Body of pancreas (tissue), 4 donors: ENCODE measurements around the gene AGTRAP. TPM values are rescaled to one million over a fixed set of nuclear protein-coding genes. Genes with fewer than 3 reads are reported as not detected.

ENCODE experiments used
- ATAC-seq: fragments of 150-250 bp; one replicate; pipeline ENCODE4 v1.9.1; 2016
- DNase-seq, 4 donors: peaks; one replicate each; pipeline ENCODE4 v3.0.0-alpha.2; 2019
- H3K27ac ChIP-seq, 4 donors: fragments of 200-600 bp; sonication (generic); 1 replicate in 3 of 4; 2 replicates in 1 of 4; pipeline versions ENCODE4 v1.5.1 to v1.6.1; 2016 to 2019; ENCODE audit warnings: mild to moderate bottlenecking in 1 of 4, mixed read lengths in 1 of 4, moderate library complexity in 1 of 4
- H3K27me3 ChIP-seq, 2 donors: fragments of 200-600 bp; sonication (generic); one replicate each; pipeline ENCODE4 v1.6.0; 2016; ENCODE audit warnings: mild to moderate bottlenecking in 1 of 2
- H3K36me3 ChIP-seq, 2 donors: fragments of 200-600 bp; sonication (generic); replicated peaks in 1 of 2; 2 replicates each; pipeline ENCODE4 v1.5.1; 2016; ENCODE audit warnings: low read depth in 2 of 2; ENCODE audit not compliant: insufficient read depth in 1 of 2
- H3K4me1 ChIP-seq: fragments of 200-600 bp; sonication (generic); one replicate; pipeline ENCODE4 v1.6.0; 2016
- H3K4me3 ChIP-seq, 2 donors: fragments of 200-600 bp; sonication (generic); 1 replicate in 1 of 2; 2 replicates in 1 of 2; pipeline ENCODE4 v1.5.1; 2016 to 2019
- H3K9me3 ChIP-seq, 3 donors: fragments of 200-600 bp; sonication (generic); 1 replicate in 2 of 3; 2 replicates in 1 of 3; pipeline ENCODE4 v1.5.1; 2016
- CTCF ChIP-seq, 7 experiments: fragments of 450-650 bp in 4 of 7; fragments of 200-600 bp in 3 of 7; sonication (generic) in 3 of 7; IDR thresholded peaks; one replicate each; pipeline ENCODE4 v1.5.1; 2016 to 2019; ENCODE audit warnings: antibody characterized with exemption in 7 of 7
- POLR2A ChIP-seq, 3 donors: fragments of 450-650 bp; IDR thresholded peaks; one replicate each; pipeline ENCODE4 v1.6.1; 2016; ENCODE audit warnings: antibody characterized with exemption in 3 of 3, mild to moderate bottlenecking in 2 of 3
- WGBS, 2 donors: methylation state at CpG; one replicate each; pipeline ENCODE4 v1.1.5; 2017; 5-methylcytosine and 5-hydroxymethylcytosine counted together
- intact Hi-C: fragments of 100-400 bp; cut with DNase I; formaldehyde crosslinking; loops from one replicate; pipeline ENCODE4 v1.15.1; 2023
- total RNA-seq, 2 donors: library from RNA; depleted of rRNA; stranded (reverse); fragments of >200 nt; gene quantifications; one replicate each; pipeline ENCODE4 v1.1.0, GENCODE V29; 2016

Gene AGTRAP
- total RNA-seq, 2 donors from 2014 or later = 16.8 to 24.6 TPM

GRCh38 chr1:11764519-11764918 lies 28.6 kb downstream of the AGTRAP start:
- Histone ChIP-seq H3K4me1 (peaks cover 12% of the 10 kb centered on the region), H3K9me3 (no peaks in the 10 kb centered on the region), H3K36me3 (no peaks in the 10 kb centered on the region), H3K4me3 (no peak overlapping the region), H3K27ac (no peak overlapping the region), H3K27me3 (peaks cover 0 to 8% of the 10 kb centered on the region in 2 donors)
- no peak for TF ChIP-seq CTCF (IDR thresholded peaks at IDR 0.05)
- TF ChIP-seq POLR2A (IDR thresholded peaks at IDR 0.05) = no peak
- no peak for ATAC-seq
- no peak for DNase-seq
- intact Hi-C loops = no loop called here
- WGBS, 2 donors = 91 to 92% methylated on average over 4 to 7 of the region's 7 CpGs

GRCh38 chr1:11765661-11766428 lies 29.9 kb downstream of the AGTRAP start:
- no peak for TF ChIP-seq CTCF (IDR thresholded peaks at IDR 0.05)
- no peak for TF ChIP-seq POLR2A (IDR thresholded peaks at IDR 0.05)
- ATAC-seq (no peak), DNase-seq (no peak)

GRCh38 chr1:11766429-11766776 lies 30.5 kb downstream of the AGTRAP start:
- intact Hi-C loops = no loop called here
- Histone ChIP-seq H3K9me3 (no peaks in the 10 kb centered on the region), H3K27ac (no peak overlapping the region), H3K27me3 (peaks cover 0 to 8% of the 10 kb centered on the region in 2 donors), H3K4me3 (no peak overlapping the region), H3K36me3 (no peaks in the 10 kb centered on the region), H3K4me1 (peaks cover 12% of the 10 kb centered on the region)
- TF ChIP-seq POLR2A (IDR thresholded peaks at IDR 0.05) (no peak), CTCF (IDR thresholded peaks at IDR 0.05) (no peak)
- ATAC-seq (no peak), DNase-seq (no peak)
- WGBS, 2 donors = 60 to 77% methylated on average over 2 to 13 of the region's 14 CpGs

More at GRCh38 chr1:11765661-11766428, 29.9 kb downstream of the AGTRAP start:
- no peaks in the 10 kb centered on the region for H3K36me3 ChIP-seq
- H3K27ac ChIP-seq = no peak overlapping the region
- WGBS, 2 donors = 82 to 86% methylated on average over 11 to 19 of the region's 19 CpGs
- H3K4me1 ChIP-seq = peaks cover 12% of the 10 kb centered on the region
- no peak overlapping the region for H3K4me3 ChIP-seq
- peaks cover 0 to 8% of the 10 kb centered on the region in 2 donors for H3K27me3 ChIP-seq
- intact Hi-C loops = no loop called here
- H3K9me3 ChIP-seq = no peaks in the 10 kb centered on the region

- intact Hi-C loops = no loop called here
- ATAC-seq (no peak), DNase-seq (no peak)
- no peak overlapping the region for H3K4me3 ChIP-seq
- no peaks in the 10 kb centered on the region for H3K36me3 ChIP-seq
- TF ChIP-seq CTCF (IDR thresholded peaks at IDR 0.05) (no peak), POLR2A (IDR thresholded peaks at IDR 0.05) (no peak)
- H3K4me1 ChIP-seq = peaks cover 6% of the 10 kb centered on the region
- H3K9me3 ChIP-seq = no peaks in the 10 kb centered on the region
- H3K27ac ChIP-seq = no peak overlapping the region
- H3K27me3 ChIP-seq = no peaks in the 10 kb centered on the region
- whole genome bisulfite sequencing, 2 donors = 63 to 79% methylated on average over 7 to 16 of the region's 16 CpGs
These were observed 32.2 kb downstream of the AGTRAP start for GRCh38 chr1:11767922-11768704.
